ENCODE measurements around the gene CLPTM1L.

Gene CLPTM1L

DNA sequence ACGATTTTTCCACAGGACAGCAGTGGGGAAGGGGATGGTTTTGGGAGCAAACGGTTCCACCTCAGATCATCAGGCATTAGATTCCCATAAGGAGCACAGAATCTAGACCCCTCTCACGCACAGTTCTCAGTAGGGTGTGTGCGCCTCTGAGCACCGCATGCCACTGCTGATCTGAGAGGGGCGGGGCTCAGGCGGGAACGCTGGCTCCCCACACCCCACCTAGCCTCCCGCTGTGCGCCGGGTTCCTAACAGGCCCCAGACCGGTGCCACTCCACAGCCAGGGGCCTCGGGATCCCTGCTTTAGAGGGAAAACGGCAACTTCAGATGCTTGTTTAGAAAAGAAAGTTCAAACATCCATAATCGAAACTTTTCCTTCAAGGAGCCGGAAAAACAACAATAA, 70.4 kb downstream of the CLPTM1L start:
- no peak for DNase-seq (ENCODE audit: low read depth)

DNA sequence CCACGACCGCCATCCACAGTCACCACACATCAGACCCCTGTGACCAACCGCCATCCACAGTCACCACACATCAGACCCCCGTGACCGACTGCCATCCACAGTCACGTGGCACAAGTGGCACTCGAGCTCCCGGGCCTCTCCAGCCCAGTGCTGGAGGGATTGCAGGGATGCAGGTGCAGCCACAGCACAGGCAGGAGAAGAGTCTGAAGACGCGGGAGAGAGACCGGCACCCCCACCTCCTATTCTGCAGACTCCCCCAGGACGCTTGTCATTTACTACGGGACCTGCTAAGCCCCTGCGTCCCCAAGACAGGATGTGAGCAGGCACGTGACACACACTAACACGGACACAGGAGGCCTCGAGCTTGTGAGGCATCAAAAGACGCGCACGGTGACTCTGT, 71.2 kb downstream of the CLPTM1L start:
- DNase-seq (ENCODE audit: low read depth) = no peak

DNA sequence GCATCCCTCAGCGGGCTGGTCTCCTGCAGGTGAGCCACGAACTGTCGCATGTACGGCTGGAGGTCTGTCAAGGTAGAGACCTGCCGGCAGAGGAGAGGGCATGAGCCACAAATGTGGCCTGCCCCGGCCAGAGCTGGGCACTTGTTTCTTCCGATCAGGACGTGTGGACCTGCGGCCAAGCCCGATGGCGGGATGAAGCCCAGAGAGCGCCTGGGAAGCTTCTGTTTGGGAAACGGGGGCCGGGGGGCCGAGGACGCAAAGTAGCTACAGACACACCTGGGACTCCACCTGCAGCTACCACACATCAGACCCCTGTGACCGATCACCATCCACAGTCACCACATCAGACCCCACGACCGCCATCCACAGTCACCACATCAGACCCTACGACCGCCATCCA, 72.7 kb downstream of the CLPTM1L start:
- DNase-seq (ENCODE audit: low read depth) = no peak

DNA sequence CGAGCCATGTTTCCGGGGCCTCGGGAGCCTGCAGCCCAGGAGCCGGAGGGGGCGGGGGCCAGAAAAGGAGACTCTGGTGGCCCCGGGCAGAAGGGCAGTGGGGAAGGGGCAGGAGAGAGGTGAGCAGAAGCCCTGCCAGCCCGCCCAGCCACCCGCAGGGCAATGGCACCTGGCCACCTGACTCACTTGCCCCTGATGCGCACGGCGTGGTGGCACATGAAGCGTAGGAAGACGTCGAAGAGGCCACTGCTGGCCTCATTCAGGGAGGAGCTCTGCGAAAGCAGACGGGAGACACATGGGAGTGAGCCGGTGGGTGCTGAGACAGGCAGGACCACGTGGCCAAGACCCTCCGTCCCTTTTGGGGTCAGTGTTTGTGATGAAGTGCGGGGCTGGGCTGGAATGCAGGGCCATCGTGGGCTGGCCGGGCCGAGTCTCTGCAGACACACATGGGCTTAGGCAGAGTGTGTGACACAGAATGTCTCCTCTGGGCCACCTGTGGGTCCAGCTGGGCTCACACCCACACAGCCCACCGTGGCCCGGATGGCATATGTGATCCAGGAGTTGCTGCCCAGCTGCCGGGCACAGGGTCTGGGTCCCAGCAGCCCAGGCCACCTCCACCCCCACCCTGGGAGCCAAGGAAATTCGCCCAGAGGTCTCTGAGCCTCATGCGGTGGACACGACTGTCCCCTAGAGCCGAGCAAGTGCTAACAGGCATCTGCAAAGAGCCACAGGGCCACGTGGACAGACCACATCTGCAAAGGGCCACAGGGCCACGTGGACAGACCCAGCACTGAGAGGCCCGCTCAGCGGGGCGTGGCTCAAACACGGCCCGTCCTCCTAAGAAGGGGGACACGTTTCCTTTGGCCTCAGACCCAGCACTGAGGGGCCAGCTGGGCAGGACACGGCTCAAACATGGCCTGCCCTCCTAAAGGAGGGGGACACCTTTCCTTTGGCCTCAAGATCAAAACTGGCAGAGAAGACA, 73.7 kb downstream of the CLPTM1L start:
- no peak for DNase-seq (ENCODE audit: low read depth)

DNA sequence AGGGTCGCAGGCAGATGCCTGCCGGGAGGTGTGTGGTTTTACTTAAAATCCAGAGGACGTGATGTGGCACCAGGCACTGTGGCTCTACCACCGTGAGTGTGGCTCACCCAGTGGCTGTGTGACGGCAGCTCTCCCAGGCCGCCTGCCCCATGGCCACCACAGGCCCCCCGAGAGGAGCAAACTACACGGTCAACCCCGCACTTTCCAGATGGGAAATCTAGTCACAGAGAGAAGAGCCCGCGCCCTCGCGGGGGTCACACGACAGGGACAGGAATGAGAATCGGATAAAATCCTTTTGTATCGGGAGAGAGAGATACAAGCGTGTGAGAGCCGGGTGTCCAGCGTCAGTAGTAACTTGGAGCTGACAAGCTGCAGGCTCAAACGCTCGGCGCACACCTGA, 74.5 kb downstream of the CLPTM1L start:
- no peak for DNase-seq (ENCODE audit: low read depth)

DNA sequence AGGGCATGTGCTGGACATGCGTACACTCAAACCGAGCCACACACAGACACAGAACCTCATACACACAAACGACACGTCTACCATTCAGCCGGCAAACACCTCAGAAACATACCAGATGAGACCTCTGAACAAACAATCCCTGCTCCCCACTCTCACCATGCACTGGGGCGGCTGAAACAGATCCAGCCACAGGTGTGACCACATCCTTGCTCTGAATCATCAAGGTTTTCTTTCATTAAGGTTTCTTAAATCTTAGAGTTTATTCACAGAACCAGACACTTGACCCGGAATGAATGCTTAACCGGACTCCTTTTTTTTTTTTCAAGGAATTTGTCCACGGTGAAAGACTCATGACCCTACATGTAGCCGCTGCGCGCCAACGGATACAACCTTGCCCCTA, 76.2 kb downstream of the CLPTM1L start:
- no peak for DNase-seq (ENCODE audit: low read depth)

DNA sequence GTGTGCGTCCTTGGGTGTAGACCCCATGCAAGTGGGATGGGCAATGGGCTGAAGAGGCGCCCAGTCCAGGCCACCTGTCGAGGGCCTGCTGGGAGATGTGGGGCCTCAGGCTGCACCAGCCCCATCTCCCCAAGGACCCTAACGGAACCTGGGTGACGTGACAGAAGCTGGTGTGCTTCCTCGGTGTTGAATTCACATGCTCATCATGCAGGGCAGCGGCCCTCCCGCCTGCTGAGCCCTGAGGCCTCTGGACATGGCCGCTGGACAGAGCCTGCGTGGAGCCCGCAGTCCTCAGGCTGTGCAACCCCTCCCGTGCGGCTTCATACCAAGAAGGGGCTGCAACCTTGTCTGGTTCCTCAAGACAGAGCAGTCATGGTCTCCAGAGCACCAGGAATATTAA, 76.8 kb downstream of the CLPTM1L start:
- no peak for DNase-seq (ENCODE audit: low read depth)
